ENCODE results near the gene SFXN4. TPM values are rescaled to one million over a fixed set of nuclear protein-coding genes. Genes with fewer than 3 reads are reported as not detected.

The SFXN4 gene
- total and polyA plus RNA-seq, 2 of the 13 experiments (the other 11 are each of a cell fraction or from before 2014, with no cell fraction given) = 47.7 to 64.9 TPM

GRCh38 chr10:119120413-119120867 lies 45.1 kb downstream of the SFXN4 start (continued):
- no peak for TF ChIP-seq ZNF484 (CRISPR knock-in tag; IDR thresholded peaks at IDR 0.05; ENCODE audit: borderline replicate concordance, low read depth)
- TF ChIP-seq RBM22 (optimal IDR thresholded peaks at IDR 0.05; ENCODE audit: low read length) = no peak
- TF ChIP-seq FOXJ3 (CRISPR knock-in tag; IDR thresholded peaks at IDR 0.05; ENCODE audit: borderline replicate concordance) = peak; percentile 97
- no peak for TF ChIP-seq CHD2 (IDR thresholded peaks at IDR 0.05; ENCODE audit: low read depth, low read length)
- TF ChIP-seq ZNF225 (CRISPR knock-in tag; IDR thresholded peaks at IDR 0.05) = no peak
- 0 out of 2 replicates have a peak, but pooled peaks have one; percentile 57 for TF ChIP-seq PRMT3 (CRISPR knock-in tag; IDR thresholded peaks at IDR 0.05; ENCODE audit: borderline replicate concordance, low read depth)
- no peak for TF ChIP-seq ZNF619 (CRISPR knock-in tag; IDR thresholded peaks at IDR 0.05)
- TF ChIP-seq EEA1 (CRISPR knock-in tag; IDR thresholded peaks at IDR 0.05; ENCODE audit: borderline replicate concordance) = no peak
- TF ChIP-seq ZNF552 (CRISPR knock-in tag; IDR thresholded peaks at IDR 0.05; ENCODE audit: borderline replicate concordance) = no peak
- peak; percentile 20 to 93; a peak in 3 of 4 replicates for TF ChIP-seq EP300 (IDR thresholded peaks at IDR 0.05; ENCODE audit: low read depth in 2 of 2, low read length in 2 of 2)
- peak; percentile 84 for TF ChIP-seq EP300 (CRISPR knock-in tag; IDR thresholded peaks at IDR 0.05; ENCODE audit: borderline replicate concordance)
- no peak for TF ChIP-seq ADNP (CRISPR knock-in tag; IDR thresholded peaks at IDR 0.05)
- TF ChIP-seq ZHX2 (IDR thresholded peaks at IDR 0.05; ENCODE audit: low read depth) = 0 out of 2 replicates have a peak, but pooled peaks have one; percentile 57
- peak; percentile 40; the same call in 1 of the 2 replicates for TF ChIP-seq ZHX2 (CRISPR knock-in tag; IDR thresholded peaks at IDR 0.05; ENCODE audit: borderline replicate concordance)
- TF ChIP-seq NFYB (CRISPR knock-in tag; IDR thresholded peaks at IDR 0.05) = no peak
- no peak for TF ChIP-seq U2AF2 (IDR thresholded peaks at IDR 0.05; ENCODE audit: low read depth, low read length)
- peak; percentile 85 for TF ChIP-seq HNF1B (CRISPR knock-in tag; IDR thresholded peaks at IDR 0.05)
- TF ChIP-seq MTA1 (CRISPR knock-in tag; IDR thresholded peaks at IDR 0.05; ENCODE audit: borderline replicate concordance) = no peak; the same call in 1 of the 2 replicates
- peak; percentile 68; the same call in 1 of the 2 replicates for TF ChIP-seq ZNF607 (CRISPR knock-in tag; IDR thresholded peaks at IDR 0.05; ENCODE audit: borderline replicate concordance)
- TF ChIP-seq ZNF639 (CRISPR knock-in tag; conservative IDR thresholded peaks at IDR 0.05) = no peak
- no peak for TF ChIP-seq ZNF274 (CRISPR knock-in tag; IDR thresholded peaks at IDR 0.05)
- TF ChIP-seq HDAC2 (CRISPR knock-in tag; IDR thresholded peaks at IDR 0.05) = peak; percentile 89
- peak; percentile 32; the same call in 1 of the 2 replicates for TF ChIP-seq PHF8 (CRISPR knock-in tag; IDR thresholded peaks at IDR 0.05)
